Mesodermal cell (in vitro differentiated cells): Measurements from ENCODE around the gene PAPSS1.

Experiments used
- H3K27ac ChIP-seq: 2 replicates; pipeline ENCODE4 v1.7.0; 2013; ENCODE audit warnings: mild to moderate bottlenecking, low read depth, low read length, moderate library complexity; ENCODE audit not compliant: severe bottlenecking
- H3K36me3 ChIP-seq: 2 replicates; pipeline ENCODE4 v1.7.1; 2013; ENCODE audit warnings: mild to moderate bottlenecking, low read length, moderate library complexity; ENCODE audit not compliant: control insufficient read depth, insufficient read depth
- H3K4me1 ChIP-seq: one replicate; pipeline ENCODE4 v1.7.1; 2013; ENCODE audit warnings: mild to moderate bottlenecking, low read length; ENCODE audit not compliant: insufficient read depth, control insufficient read depth, poor library complexity, severe bottlenecking
- H3K4me3 ChIP-seq: 2 replicates; pipeline ENCODE4 v1.7.0; 2013; ENCODE audit warnings: low read length, control low read depth, mild to moderate bottlenecking; ENCODE audit not compliant: insufficient read depth, poor library complexity, severe bottlenecking; ENCODE audit errors: extremely low read depth
- H3K9me3 ChIP-seq: 2 replicates; pipeline ENCODE4 v1.7.1; 2013; ENCODE audit warnings: mild to moderate bottlenecking, low read length, moderate library complexity; ENCODE audit not compliant: control insufficient read depth
- WGBS, 2 experiments: methylation state at CpG; one replicate each; pipeline ENCODE4 v1.1.5; 2013; ENCODE audit warnings: missing lambda C conversion rate in 2 of 2; ENCODE audit not compliant: insufficient coverage in 2 of 2; 5-methylcytosine and 5-hydroxymethylcytosine counted together

The PAPSS1 gene

DNA sequence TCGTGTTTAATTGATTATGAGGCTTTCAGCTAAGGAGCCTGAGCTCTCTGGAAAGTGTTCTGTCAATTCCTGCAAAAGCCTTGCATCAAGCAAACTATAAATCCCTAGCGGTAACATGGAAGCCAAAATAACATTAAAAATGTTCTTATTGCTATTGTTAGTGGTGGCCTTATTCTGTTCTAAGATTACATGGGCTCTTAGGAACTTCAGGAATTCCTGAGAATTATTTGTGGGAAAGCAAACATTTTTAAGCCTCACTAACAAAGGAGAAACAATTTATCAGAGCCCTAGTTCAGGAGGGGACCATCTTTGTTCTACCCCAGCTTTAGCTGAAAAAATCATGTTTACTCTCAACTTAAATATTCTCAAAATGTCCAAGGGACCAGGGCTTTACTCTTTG is 119.6 kb downstream of the PAPSS1 start:
- H3K4me1 ChIP-seq: peaks cover 14% of the 10 kb centered on the region
- H3K9me3 ChIP-seq: no peaks in the 10 kb centered on the region
- peak overlapping the region; percentile 13 for H3K27ac ChIP-seq
- no peaks in the 10 kb centered on the region for H3K36me3 ChIP-seq
- 58% methylated on average over 1 of the region's 2 CpGs; no CpG with 5 or more reads in 1 of the 2 experiments for WGBS, 2 experiments
- H3K4me3 ChIP-seq: no peak overlapping the region

- H3K4me3 ChIP-seq: no peak overlapping the region
Measured at GRCh38 chr4:107599841-107600240, 120.2 kb downstream of the PAPSS1 start.

DNA sequence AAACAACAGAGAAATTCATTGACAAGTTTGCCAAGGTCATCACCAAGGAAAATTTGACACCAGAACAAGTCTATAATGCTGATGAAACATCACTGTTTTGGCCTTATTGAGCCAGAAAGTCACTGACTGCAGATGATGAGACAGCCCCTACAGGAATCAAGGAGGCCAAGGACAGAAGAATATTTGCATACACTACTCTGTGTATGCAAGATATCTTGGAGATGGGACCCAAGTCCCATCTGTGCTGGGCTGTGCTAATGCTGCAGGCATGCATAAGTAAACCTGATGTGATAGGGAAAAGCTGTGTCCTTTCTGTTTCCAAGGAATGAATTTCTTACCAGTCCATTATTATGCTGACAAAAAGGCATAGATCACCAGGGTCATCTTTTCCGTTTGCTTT is 126.8 kb downstream of the PAPSS1 start:
- WGBS, 2 experiments: 67 to 73% methylated on average over 1 of the region's 1 CpG

More at GRCh38 chr4:107599841-107600240, 120.2 kb downstream of the PAPSS1 start:
- H3K36me3 ChIP-seq: no peaks in the 10 kb centered on the region
- 88 to 90% methylated on average over 3 of the region's 3 CpGs for WGBS, 2 experiments
- H3K4me1 ChIP-seq: peaks cover 14% of the 10 kb centered on the region
- H3K9me3 ChIP-seq: no peaks in the 10 kb centered on the region
- H3K27ac ChIP-seq: no peak overlapping the region

GRCh38 chr4:107592519-107592918 is 127.5 kb downstream of the PAPSS1 start:
- H3K9me3 ChIP-seq: peaks cover 16% of the 10 kb centered on the region
- no peaks in the 10 kb centered on the region for H3K36me3 ChIP-seq
- 95 to 100% methylated on average over 2 of the region's 2 CpGs for WGBS, 2 experiments
- H3K4me3 ChIP-seq: no peak overlapping the region
- no peaks in the 10 kb centered on the region for H3K4me1 ChIP-seq
- H3K27ac ChIP-seq: no peak overlapping the region

More for the DNA sequence above, 126.8 kb downstream of the PAPSS1 start:
- Histone ChIP-seq H3K27ac (no peak overlapping the region), H3K4me1 (no peaks in the 10 kb centered on the region), H3K9me3 (peaks cover 16% of the 10 kb centered on the region), H3K36me3 (no peaks in the 10 kb centered on the region), H3K4me3 (no peak overlapping the region)

- no peaks in the 10 kb centered on the region for H3K36me3 ChIP-seq
- no peak overlapping the region for H3K4me3 ChIP-seq
- H3K9me3 ChIP-seq: peaks cover 16% of the 10 kb centered on the region
- no peaks in the 10 kb centered on the region for H3K4me1 ChIP-seq
- H3K27ac ChIP-seq: no peak overlapping the region
Measured at GRCh38 chr4:107589269-107589668, 130.8 kb downstream of the PAPSS1 start.

DNA sequence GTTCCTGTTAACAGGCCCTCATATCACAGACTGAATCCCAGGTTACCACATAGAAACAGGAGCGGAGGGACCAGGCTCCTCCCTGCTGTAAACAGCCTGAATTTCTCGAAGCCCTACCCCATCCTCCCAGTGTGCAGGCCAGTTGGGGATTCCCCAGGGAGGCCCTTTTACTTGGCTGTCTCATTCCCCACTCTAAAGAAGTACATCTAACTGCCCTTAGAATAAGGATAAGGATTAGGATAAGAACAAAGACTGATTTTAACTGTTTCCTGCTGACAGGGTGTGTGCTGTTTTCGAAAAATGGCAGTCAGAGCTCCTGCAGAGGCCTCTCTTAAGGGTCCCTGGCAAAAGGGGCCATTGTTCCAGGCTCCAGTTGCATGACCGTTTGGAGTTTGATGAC is 133.7 kb downstream of the PAPSS1 start:
- H3K9me3 ChIP-seq: peaks cover 16% of the 10 kb centered on the region
- WGBS, 2 experiments: 77 to 88% methylated on average over 1 to 2 of the region's 4 CpGs
- no peak overlapping the region for H3K4me3 ChIP-seq
- no peak overlapping the region for H3K27ac ChIP-seq
- no peaks in the 10 kb centered on the region for H3K36me3 ChIP-seq
- H3K4me1 ChIP-seq: no peaks in the 10 kb centered on the region

GRCh38 chr4:107579099-107579498 is 140.9 kb downstream of the PAPSS1 start:
- no peaks in the 10 kb centered on the region for H3K36me3 ChIP-seq
- H3K4me3 ChIP-seq: no peak overlapping the region
- no peaks in the 10 kb centered on the region for H3K9me3 ChIP-seq
- WGBS, 2 experiments: 83 to 91% methylated on average over 10 to 13 of the region's 13 CpGs
- H3K4me1 ChIP-seq: no peaks in the 10 kb centered on the region
- H3K27ac ChIP-seq: no peak overlapping the region

DNA sequence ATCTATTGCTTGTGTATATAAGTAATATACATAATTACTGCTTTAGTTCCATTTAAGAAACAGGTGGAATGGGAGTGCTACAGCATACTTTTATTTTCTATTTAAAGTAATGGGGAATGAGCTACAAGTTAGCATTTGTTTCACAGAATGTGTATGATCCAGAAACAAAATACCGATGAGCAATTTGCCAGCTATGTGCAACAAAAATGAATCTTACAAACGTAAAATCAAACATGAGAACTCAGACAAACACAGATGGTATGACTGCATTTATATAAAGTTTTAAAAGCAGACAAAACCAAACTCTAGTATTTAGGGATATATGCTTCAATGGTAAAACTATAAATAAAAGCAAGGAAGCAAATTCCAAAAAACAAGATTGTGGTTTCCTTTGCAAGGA is 141.7 kb downstream of the PAPSS1 start:
- WGBS, 2 experiments: no CpG with 5 or more reads among the region's 2 CpGs

DNA sequence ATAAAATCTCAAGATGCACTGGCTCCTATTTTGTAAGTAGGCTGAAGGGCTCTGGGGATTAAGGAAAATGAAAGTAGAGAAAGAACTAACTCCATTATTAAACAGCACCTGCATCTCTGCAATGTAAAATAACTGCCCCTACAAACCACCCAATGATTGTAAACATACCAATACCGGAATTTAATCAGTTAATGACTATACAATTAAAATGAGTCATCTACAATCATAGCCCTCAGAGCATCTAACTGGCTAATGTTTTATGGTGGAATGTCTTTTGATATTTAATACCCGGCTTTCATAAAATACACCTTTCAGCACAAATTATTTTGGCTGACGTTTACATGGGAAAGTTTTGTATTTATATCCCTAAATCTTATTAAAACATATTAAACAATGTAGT is 142.3 kb downstream of the PAPSS1 start:
- no peaks in the 10 kb centered on the region for H3K4me1 ChIP-seq
- H3K27ac ChIP-seq: no peak overlapping the region
- H3K36me3 ChIP-seq: no peaks in the 10 kb centered on the region
- no CpG with 5 or more reads among the region's 3 CpGs for WGBS, 2 experiments
- no peak overlapping the region for H3K4me3 ChIP-seq
- no peaks in the 10 kb centered on the region for H3K9me3 ChIP-seq

More for the DNA sequence above, 141.7 kb downstream of the PAPSS1 start:
- Histone ChIP-seq H3K27ac (no peak overlapping the region), H3K9me3 (no peaks in the 10 kb centered on the region), H3K4me1 (no peaks in the 10 kb centered on the region), H3K4me3 (no peak overlapping the region), H3K36me3 (no peaks in the 10 kb centered on the region)

GRCh38 chr4:107575243-107575642 is 144.8 kb downstream of the PAPSS1 start:
- WGBS, 2 experiments: 85 to 94% methylated on average over 7 of the region's 10 CpGs
- Histone ChIP-seq H3K4me3 (no peak overlapping the region), H3K4me1 (no peaks in the 10 kb centered on the region), H3K27ac (no peak overlapping the region), H3K36me3 (no peaks in the 10 kb centered on the region), H3K9me3 (no peaks in the 10 kb centered on the region)

- Histone ChIP-seq H3K9me3 (peaks cover 11% of the 10 kb centered on the region), H3K4me3 (no peak overlapping the region), H3K4me1 (no peaks in the 10 kb centered on the region), H3K27ac (no peak overlapping the region), H3K36me3 (no peaks in the 10 kb centered on the region)
- no CpG with 5 or more reads among the region's 2 CpGs for WGBS, 2 experiments
Measured at GRCh38 chr4:107572281-107572680, 147.8 kb downstream of the PAPSS1 start.
